H1 (cell line): ENCODE data around the gene RNGTT.

Experiments
- ASH2L ChIP-seq: fragments of 200-600, 300-600 bp; sonication (generic); IDR thresholded peaks from one replicate; pipeline ENCODE4 v1.7.1; 2017; ENCODE audit warnings: low read length
- BCL11A ChIP-seq, 2 experiments: IDR thresholded peaks; one replicate each; pipeline ENCODE4 v1.6.1; 2011; ENCODE audit warnings: low read depth in 2 of 2, low read length in 2 of 2, mild to moderate bottlenecking in 2 of 2
- BRCA1 ChIP-seq: IDR thresholded peaks from 2 replicates; pipeline ENCODE4 v1.6.1; 2012; ENCODE audit warnings: low read depth, low read length, improper control_type of control experiment
- CTCF ChIP-seq, 3 experiments: IDR thresholded peaks; 1 replicate in 2 of 3; 2 replicates in 1 of 3; pipeline versions ENCODE4 v1.5.1 to v1.6.1; 2011; ENCODE audit warnings: low read length in 3 of 3, mild to moderate bottlenecking in 3 of 3, inconsistent platforms in 2 of 3, low read depth in 1 of 3, moderate library complexity in 1 of 3; ENCODE audit not compliant: insufficient read depth in 1 of 3; ENCODE audit errors: control extremely low read depth in 1 of 3
- EP300 ChIP-seq, 2 experiments: IDR thresholded peaks; 1 replicate in 1 of 2; 2 replicates in 1 of 2; pipeline ENCODE4 v1.6.1; 2011 to 2012; ENCODE audit warnings: low read depth in 2 of 2, low read length in 2 of 2, mild to moderate bottlenecking in 2 of 2, borderline replicate concordance in 1 of 2, inconsistent platforms in 1 of 2, moderate library complexity in 1 of 2
- JUND ChIP-seq: IDR thresholded peaks from 2 replicates; pipeline ENCODE4 v1.6.1; 2011; ENCODE audit warnings: mild to moderate bottlenecking, improper control_type of control experiment, low read length
- KDM5A ChIP-seq: fragments of 200-600 bp; IDR thresholded peaks from 2 replicates; pipeline ENCODE4 v1.7.1; 2012; ENCODE audit warnings: mild to moderate bottlenecking, low read length, inconsistent platforms, mixed read lengths
- MAFK ChIP-seq: IDR thresholded peaks from 2 replicates; pipeline ENCODE4 v1.6.1; 2012; ENCODE audit warnings: low read depth, mild to moderate bottlenecking, improper control_type of control experiment, low read length
- POLR2A ChIP-seq, 2 experiments: IDR thresholded peaks; 1 replicate in 1 of 2; 2 replicates in 1 of 2; pipeline ENCODE4 v1.6.1; 2011; ENCODE audit warnings: low read depth in 2 of 2, low read length in 2 of 2, mild to moderate bottlenecking in 2 of 2; ENCODE audit errors: control extremely low read depth in 1 of 2
- RFX5 ChIP-seq: IDR thresholded peaks from 2 replicates; pipeline ENCODE4 v1.6.1; 2011; ENCODE audit warnings: low read depth, low read length, improper control_type of control experiment, borderline replicate concordance
- SRF ChIP-seq: IDR thresholded peaks from 2 replicates; pipeline ENCODE4 v1.6.1; 2011; ENCODE audit warnings: mild to moderate bottlenecking, low read depth, low read length, moderate library complexity
- TF ChIP-seq, protein P1 (sequence below): IDR thresholded peaks from 2 replicates; pipeline ENCODE4 v1.6.1; 2011; ENCODE audit warnings: low read depth, mild to moderate bottlenecking, low read length; ENCODE audit not compliant: insufficient read depth

DNA sequence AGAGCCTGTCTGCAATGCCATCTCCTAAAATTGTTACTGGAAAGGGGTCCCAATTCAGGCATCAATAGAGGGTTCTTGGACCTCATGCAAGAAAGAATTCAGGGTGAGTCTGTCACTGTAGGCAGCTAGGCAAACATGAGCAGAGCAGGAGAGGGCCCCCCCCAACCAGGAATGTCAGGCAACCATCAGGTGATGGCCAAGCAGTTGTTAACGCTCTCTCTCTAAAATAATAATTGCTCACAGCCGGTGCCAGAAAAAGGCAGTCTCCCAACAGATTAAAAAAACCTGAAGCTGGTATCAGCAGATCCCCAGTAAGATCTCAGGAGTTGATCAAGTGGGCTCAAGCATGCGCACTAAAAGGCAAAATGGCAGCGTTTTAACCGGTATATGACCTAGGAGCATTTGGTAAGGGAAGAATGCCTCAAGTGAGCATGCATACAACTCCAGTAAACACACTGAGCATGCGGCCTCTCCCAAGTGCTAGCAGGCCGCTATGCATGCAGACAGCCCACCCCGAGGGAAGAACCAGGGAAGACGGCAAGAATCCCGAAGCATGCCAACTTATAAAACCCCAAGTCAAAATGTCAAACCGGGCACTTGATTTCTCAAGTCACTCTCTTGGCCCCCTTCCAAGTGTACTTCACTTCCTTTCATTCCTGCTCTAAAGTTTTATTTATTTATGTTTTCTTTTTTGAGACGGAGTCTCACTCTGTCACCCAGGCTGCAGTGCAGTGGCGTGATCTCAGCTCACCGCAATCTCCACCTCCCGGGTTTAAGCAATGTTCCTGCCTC is 44.0 kb upstream of the RNGTT start:
- no peak for TF ChIP-seq EP300 (IDR thresholded peaks at IDR 0.05; ENCODE audit: borderline replicate concordance in 1 of 2, low read depth in 2 of 2, low read length in 2 of 2)
- TF ChIP-seq BCL11A (IDR thresholded peaks at IDR 0.05; ENCODE audit: low read depth in 2 of 2, low read length in 2 of 2): no peak
- TF ChIP-seq, protein P1, sequence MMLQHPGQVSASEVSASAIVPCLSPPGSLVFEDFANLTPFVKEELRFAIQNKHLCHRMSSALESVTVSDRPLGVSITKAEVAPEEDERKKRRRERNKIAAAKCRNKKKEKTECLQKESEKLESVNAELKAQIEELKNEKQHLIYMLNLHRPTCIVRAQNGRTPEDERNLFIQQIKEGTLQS: no peak
- TF ChIP-seq CTCF (IDR thresholded peaks at IDR 0.05; ENCODE audit: control extremely low read depth in 1 of 3, insufficient read depth in 1 of 3, low read depth in 1 of 3, low read length in 3 of 3): no peak
- no peak for TF ChIP-seq POLR2A (IDR thresholded peaks at IDR 0.05; ENCODE audit: control extremely low read depth in 1 of 2, low read depth in 2 of 2, low read length in 2 of 2)
- no peak for TF ChIP-seq SRF
- no peak for TF ChIP-seq MAFK
- no peak for TF ChIP-seq RFX5
- TF ChIP-seq BRCA1: no peak
- no peak for TF ChIP-seq ASH2L
- no peak for TF ChIP-seq KDM5A
- TF ChIP-seq JUND: no peak
